ENCODE measurements around the gene OSBPL9. TPM values are rescaled to one million over a fixed set of nuclear protein-coding genes. Genes with fewer than 3 reads are reported as not detected.

The OSBPL9 gene
- total RNA-seq, 4 donors from 2014 or later = 95.6 to 272 (median 128) TPM

DNA sequence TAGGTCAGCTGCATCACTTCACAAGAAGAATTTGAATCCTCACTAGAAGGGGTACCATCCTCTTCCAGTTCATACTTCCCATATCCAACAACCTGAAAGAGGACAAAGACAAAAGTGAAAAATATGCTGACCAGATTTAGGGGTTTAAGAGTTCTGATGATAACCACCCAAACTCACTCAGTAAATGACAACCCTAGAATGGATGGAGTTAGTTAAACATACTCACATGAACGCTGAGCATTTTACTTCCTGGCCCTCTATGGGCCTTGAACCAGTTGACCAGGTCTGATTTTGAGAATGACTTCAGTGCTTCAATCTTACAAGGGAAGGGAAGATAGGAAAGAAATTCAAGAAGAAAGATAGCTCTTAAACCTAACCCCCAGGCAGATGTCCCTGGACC lies 172.4 kb downstream of the OSBPL9 start:
- intact Hi-C loops (cut with DNase I) = no loop called here
- Histone ChIP-seq H3K4me1 (no peaks in the 10 kb centered on the region), H3K27me3 (no peaks in the 10 kb centered on the region), H3K36me3 (peaks cover 74 to 87% of the 10 kb centered on the region in 2 donors), H3K27ac (no peak overlapping the region), H3K4me3 (replicated peaks in 1 of 3) (no peak overlapping the region), H3K9me3 (no peaks in the 10 kb centered on the region)
- 85 to 100% methylated on average over 1 of the region's 1 CpG for WGBS, 2 donors
- TF ChIP-seq POLR2A (IDR thresholded peaks at IDR 0.05) = no peak
- no peak for TF ChIP-seq CTCF (IDR thresholded peaks at IDR 0.05)
- no peak for DNase-seq

GRCh38 chr1:51790385-51790784 lies 173.5 kb downstream of the OSBPL9 start:
- H3K4me1 ChIP-seq = no peaks in the 10 kb centered on the region
- TF ChIP-seq POLR2A (IDR thresholded peaks at IDR 0.05) = no peak
- no peak for TF ChIP-seq CTCF (IDR thresholded peaks at IDR 0.05)
- 90 to 94% methylated on average over 6 of the region's 6 CpGs for WGBS, 2 donors
- H3K9me3 ChIP-seq = no peaks in the 10 kb centered on the region
- peaks cover 71 to 81% of the 10 kb centered on the region in 2 donors for H3K36me3 ChIP-seq
- no peak overlapping the region for H3K27ac ChIP-seq
- no peak for DNase-seq
- no peak overlapping the region for H3K4me3 ChIP-seq (replicated peaks in 1 of 3)
- no peaks in the 10 kb centered on the region for H3K27me3 ChIP-seq
- intact Hi-C loops (cut with DNase I) = no loop called here

DNA sequence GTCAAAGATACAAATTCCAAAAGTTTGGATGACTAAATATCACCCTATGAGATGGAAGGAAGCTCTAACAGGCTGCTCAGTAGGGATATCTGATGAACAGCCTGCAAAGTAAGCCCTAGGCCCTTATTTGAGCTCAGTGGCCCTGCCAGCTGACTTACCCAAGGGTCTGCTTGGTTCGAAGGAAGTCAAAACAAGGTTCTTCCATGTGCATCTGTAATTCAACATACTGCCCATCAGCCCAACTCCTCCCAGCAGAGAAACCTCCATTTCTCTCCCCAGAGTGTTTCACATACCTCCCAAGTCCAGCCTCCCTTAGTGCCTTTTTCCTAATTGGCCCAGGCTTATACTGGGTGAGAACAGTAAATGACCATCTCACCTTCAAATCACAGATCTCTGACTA lies 175.0 kb downstream of the OSBPL9 start:
- TF ChIP-seq CTCF (IDR thresholded peaks at IDR 0.05) = no peak
- TF ChIP-seq POLR2A (IDR thresholded peaks at IDR 0.05) = no peak
- H3K27me3 ChIP-seq = no peaks in the 10 kb centered on the region
- H3K9me3 ChIP-seq = no peaks in the 10 kb centered on the region
- no peaks in the 10 kb centered on the region for H3K4me1 ChIP-seq
- H3K4me3 ChIP-seq (replicated peaks in 1 of 3) = no peak overlapping the region
- WGBS, 2 donors = 100% methylated on average over 1 of the region's 1 CpG
- no peak for DNase-seq
- H3K36me3 ChIP-seq = peaks cover 59 to 70% of the 10 kb centered on the region in 2 donors
- H3K27ac ChIP-seq = no peak overlapping the region
- intact Hi-C loops (cut with DNase I) = no loop called here

DNA sequence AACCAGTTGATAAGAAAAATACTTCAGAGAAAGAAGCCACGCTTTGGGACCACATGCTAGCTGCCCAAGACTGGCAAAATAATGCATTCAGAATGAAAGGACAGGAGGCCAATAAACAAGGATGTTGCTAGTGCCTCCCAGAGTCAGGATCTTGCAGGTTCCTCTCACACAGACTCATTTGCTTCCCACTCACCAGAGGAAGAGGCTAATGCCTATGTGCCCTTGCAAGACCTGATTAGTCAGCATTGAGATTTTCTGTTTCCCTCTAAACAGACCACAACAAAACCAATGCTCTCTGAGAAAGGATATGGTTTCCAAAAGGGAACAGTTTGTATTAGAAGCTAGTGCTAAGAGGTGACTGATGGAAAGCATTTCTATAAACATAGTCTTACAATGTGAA lies 176.0 kb downstream of the OSBPL9 start:
- Histone ChIP-seq H3K36me3 (peaks cover 53 to 64% of the 10 kb centered on the region in 2 donors), H3K27me3 (no peaks in the 10 kb centered on the region), H3K9me3 (no peaks in the 10 kb centered on the region), H3K4me3 (replicated peaks in 1 of 3) (no peak overlapping the region), H3K27ac (peak overlapping the region in 1 of 3 donors; percentile 4), H3K4me1 (no peaks in the 10 kb centered on the region)
- intact Hi-C loops (cut with DNase I) = no loop called here
- TF ChIP-seq POLR2A (IDR thresholded peaks at IDR 0.05) (no peak), CTCF (IDR thresholded peaks at IDR 0.05) (no peak)
- 85 to 91% methylated on average over 1 of the region's 1 CpG for WGBS, 2 donors
- no peak for DNase-seq

GRCh38 chr1:51794260-51794659 lies 177.4 kb downstream of the OSBPL9 start:
- no peaks in the 10 kb centered on the region for H3K4me1 ChIP-seq
- intact Hi-C loops (cut with DNase I) = no loop called here
- H3K36me3 ChIP-seq = peaks cover 48 to 59% of the 10 kb centered on the region in 2 donors
- 96 to 97% methylated on average over 2 of the region's 2 CpGs for WGBS, 2 donors
- H3K4me3 ChIP-seq (replicated peaks in 1 of 3) = no peak overlapping the region
- no peaks in the 10 kb centered on the region for H3K27me3 ChIP-seq
- no peak overlapping the region for H3K27ac ChIP-seq
- no peaks in the 10 kb centered on the region for H3K9me3 ChIP-seq
- DNase-seq = no peak
- no peak for TF ChIP-seq POLR2A (IDR thresholded peaks at IDR 0.05)
- TF ChIP-seq CTCF (IDR thresholded peaks at IDR 0.05) = no peak
